IMR-90 (cell line): Measurements from ENCODE around the gene DAAM2. TPM values are rescaled to one million over a fixed set of nuclear protein-coding genes. Genes with fewer than 3 reads are reported as not detected.

ENCODE experiments used
- ATAC-seq: fragments of 200-7000 bp; cut with Tn5 transposase; 2 replicates; pipeline ENCODE4 v1.9.1; 2020; ENCODE audit warnings: low read depth, mild to moderate bottlenecking, moderate library complexity
- BruUV-seq: library from RNA; stranded (reverse); fragments of 400-500 nt; replicated peaks from 2 replicates; lab custom pipeline; 2021; lab: Mats Ljungman, UMichigan
- CTCF ChIA-PET: fragments of 300-600 bp; formaldehyde crosslinking; extraction: SDS; loops from one replicate; lab custom pipeline; 2021; ENCODE audit warnings: antibody characterized with exemption; lab: Yijun Ruan, JAX
- POLR2A ChIA-PET: fragments of 300-600 bp; sonication (Branson Sonifier 250); formaldehyde crosslinking; loops from one replicate; lab custom pipeline; 2022; ENCODE audit warnings: antibody characterized with exemption; ENCODE audit not compliant: unreplicated experiment; lab: Charles Lee
- DNase-seq: peaks from one replicate; pipeline ENCODE4 v3.0.0; 2013
- H2AFZ ChIP-seq: replicated peaks from 2 replicates; pipeline ENCODE3; 2013; ENCODE audit warnings: low read length, mild to moderate bottlenecking; ENCODE audit not compliant: poor library complexity
- H2AK5ac ChIP-seq: 2 replicates; pipeline ENCODE4 v1.6.1; 2013; ENCODE audit warnings: low read depth, low read length, inconsistent platforms
- H2AK9ac ChIP-seq: replicated peaks from 2 replicates; pipeline ENCODE3; 2013; ENCODE audit warnings: mild to moderate bottlenecking, low read depth, low read length, moderate library complexity; ENCODE audit not compliant: poor library complexity
- H2BK120ac ChIP-seq: 2 replicates; pipeline ENCODE4 v1.6.1; 2013; ENCODE audit warnings: low read depth, low read length, inconsistent platforms
- H2BK15ac ChIP-seq: 3 replicates; pipeline ENCODE4 v1.6.1; 2013; ENCODE audit warnings: low read depth, low read length, inconsistent platforms
- H2BK20ac ChIP-seq: 2 replicates; pipeline ENCODE4 v1.6.1; 2013; ENCODE audit warnings: low read depth, mild to moderate bottlenecking, inconsistent platforms, low read length, moderate library complexity
- H2BK5ac ChIP-seq: 2 replicates; pipeline ENCODE4 v1.6.1; 2013; ENCODE audit warnings: mild to moderate bottlenecking, low read depth, low read length, inconsistent platforms; ENCODE audit not compliant: poor library complexity, severe bottlenecking
- H3K14ac ChIP-seq: replicated peaks from 2 replicates; pipeline ENCODE4 v1.6.1; 2013; ENCODE audit warnings: low read depth, low read length, inconsistent platforms
- H3K18ac ChIP-seq: 2 replicates; pipeline ENCODE4 v1.6.1; 2013; ENCODE audit warnings: low read depth, low read length, control low read depth
- H3K23ac ChIP-seq: 2 replicates; pipeline ENCODE4 v1.6.1; 2013; ENCODE audit warnings: low read depth, low read length, inconsistent platforms
- H3K27ac ChIP-seq: 2 replicates; pipeline ENCODE4 v1.5.1; 2013; ENCODE audit warnings: mild to moderate bottlenecking, control low read depth, low read length; ENCODE audit not compliant: insufficient read depth
- H3K27me3 ChIP-seq: 2 replicates; pipeline ENCODE4 v1.6.1; 2013; ENCODE audit warnings: low read length; ENCODE audit not compliant: control insufficient read depth, insufficient read depth
- H3K36me3 ChIP-seq: 2 replicates; pipeline ENCODE4 v1.6.1; 2013; ENCODE audit warnings: low read length, mixed read lengths; ENCODE audit not compliant: control insufficient read depth, insufficient read depth
- H3K4ac ChIP-seq: 2 replicates; pipeline ENCODE4 v1.6.1; 2013; ENCODE audit warnings: low read depth, low read length, inconsistent platforms
- H3K4me1 ChIP-seq: 2 replicates; pipeline ENCODE4 v1.6.1; 2013; ENCODE audit warnings: low read length, mixed read lengths; ENCODE audit not compliant: control insufficient read depth, insufficient read depth
- H3K4me2 ChIP-seq: 2 replicates; pipeline ENCODE4 v1.6.1; 2013; ENCODE audit warnings: low read depth, mild to moderate bottlenecking, control low read depth, low read length, moderate library complexity
- H3K4me3 ChIP-seq: 2 replicates; pipeline ENCODE4 v1.5.1; 2013; ENCODE audit warnings: low read depth, mild to moderate bottlenecking, control low read depth, low read length, moderate library complexity; ENCODE audit not compliant: insufficient read depth
- H3K56ac ChIP-seq: 2 replicates; pipeline ENCODE4 v1.6.1; 2013; ENCODE audit warnings: low read length, inconsistent platforms; ENCODE audit not compliant: insufficient read depth; ENCODE audit errors: extremely low read depth
- H3K79me1 ChIP-seq, 2 experiments: 2 replicates each; pipeline ENCODE4 v1.6.1; 2013; ENCODE audit warnings: low read length in 2 of 2, inconsistent platforms in 1 of 2, low read depth in 1 of 2
- H3K9ac ChIP-seq: 2 replicates; pipeline ENCODE4 v1.6.1; 2013; ENCODE audit warnings: low read depth, low read length, control low read depth
- H3K9me1 ChIP-seq: 2 replicates; pipeline ENCODE4 v1.6.1; 2013; ENCODE audit warnings: low read length, inconsistent platforms; ENCODE audit not compliant: insufficient read depth
- H3K9me3 ChIP-seq: 2 replicates; pipeline ENCODE4 v1.6.1; 2013; ENCODE audit warnings: low read length; ENCODE audit not compliant: control insufficient read depth, insufficient read depth
- H4K20me1 ChIP-seq: 2 replicates; pipeline ENCODE4 v1.6.1; 2013; ENCODE audit warnings: low read length, inconsistent platforms; ENCODE audit not compliant: insufficient read depth
- H4K5ac ChIP-seq: 2 replicates; pipeline ENCODE4 v1.6.1; 2013; ENCODE audit warnings: mild to moderate bottlenecking, low read depth, low read length, control low read depth
- H4K8ac ChIP-seq, 2 experiments: 2 replicates each; pipeline ENCODE4 v1.6.1; 2013; ENCODE audit warnings: low read depth in 2 of 2, low read length in 2 of 2, control low read depth in 1 of 2, inconsistent platforms in 1 of 2
- H4K91ac ChIP-seq: 2 replicates; pipeline ENCODE4 v1.6.1; 2013; ENCODE audit warnings: low read depth, low read length, inconsistent platforms; ENCODE audit not compliant: insufficient read depth
- CTCF ChIP-seq: conservative IDR thresholded peaks from 2 replicates; pipeline ENCODE4 v1.5.1; 2012; ENCODE audit warnings: mild to moderate bottlenecking, low read depth, low read length, improper control_type of control experiment
- RAD21 ChIP-seq: IDR thresholded peaks from 2 replicates; pipeline ENCODE4 v1.6.1; 2012; ENCODE audit warnings: low read length, improper control_type of control experiment
- RCOR1 ChIP-seq: IDR thresholded peaks from 2 replicates; pipeline ENCODE4 v1.6.1; 2012; ENCODE audit warnings: mild to moderate bottlenecking, low read length, improper control_type of control experiment; ENCODE audit not compliant: insufficient replicate concordance
- USF2 ChIP-seq: fragments of 150-350 bp; IDR thresholded peaks from 2 replicates; pipeline ENCODE4 v1.6.1; 2017; ENCODE audit warnings: mild to moderate bottlenecking, antibody characterized with exemption, low read length, low read depth
- WGBS, 2 experiments: methylation state at CpG; one replicate each; pipeline versions ENCODE4 v1.1.5 to v1.1.7; 2013; ENCODE audit warnings: missing lambda C conversion rate in 2 of 2; ENCODE audit not compliant: insufficient read length in 1 of 2; ENCODE audit errors: extremely low coverage in 2 of 2; 5-methylcytosine and 5-hydroxymethylcytosine counted together
- dilution Hi-C: fragments of 300-500 bp; cut with HindIII; formaldehyde crosslinking; loops from one replicate; pipeline ENCODE4 v1.14.3; 2018; ENCODE audit warnings: low sequenced_read_pairs; ENCODE audit not compliant: unreplicated experiment
- in situ Hi-C: fragments of 300-500 bp; cut with MboI; formaldehyde crosslinking; loops from 3 replicates; pipeline ENCODE4 v1.14.3; 2019; ENCODE audit warnings: low sequenced_read_pairs, inconsistent platforms, mixed read lengths
- intact Hi-C: fragments of 100-400 bp; cut with micrococcal nuclease; formaldehyde crosslinking; loops from 2 replicates; pipeline ENCODE4 v1.10.0; 2022
- polyA plus RNA-seq, 3 experiments: library from polyadenylated mRNA; depleted of rRNA; stranded (reverse); fragments of >200 nt; gene quantifications; 2 replicates each; pipeline ENCODE4 v1.2.3, GENCODE V29; 2012; ENCODE audit warnings: low replicate concordance in 1 of 3
- total RNA-seq: library from RNA; depleted of rRNA; stranded (reverse); fragments of >200 nt; gene quantifications from 2 replicates; pipeline ENCODE4 v1.2.3, GENCODE V29; 2012

Gene DAAM2
- total and polyA plus RNA-seq, 2 of the 4 experiments (the other 2 are of a cell fraction) = 11.2 to 12.9 TPM

GRCh38 chr6:39880594-39880993 lies 88.4 kb downstream of the DAAM2 start:
- no CpG with 5 or more reads among the region's 4 CpGs for WGBS, 2 experiments
- CTCF ChIA-PET = interaction anchor here (2.8 kb wide), 1 partner anchor 15 kb away, joined by 11 read pairs; no protein-coding TSS in a partner anchor
- no peak overlapping the region for H3K27ac ChIP-seq
- in situ Hi-C loops (loop anchor here (10.0 kb wide), 1 partner anchor 516 kb away; no protein-coding TSS in a partner anchor), intact Hi-C loops (no loop called here), dilution Hi-C loops (no loop called here)
- H3K23ac ChIP-seq = no peak overlapping the region
- H3K4me1 ChIP-seq = peaks cover 39% of the 10 kb centered on the region
- TF ChIP-seq RCOR1 = no peak
- TF ChIP-seq USF2 = no peak
- TF ChIP-seq RAD21 = no peak
- no peak for TF ChIP-seq CTCF
- no peak overlapping the region for H4K5ac ChIP-seq
- peaks cover 0 to 16% of the 10 kb centered on the region in 2 experiments; a peak in 2 of 4 replicates for H3K79me1 ChIP-seq
- DNase-seq = no peak
- H3K9me3 ChIP-seq = no peaks in the 10 kb centered on the region
- peak overlapping the region; percentile 53; the same call in 1 of the 2 replicates for H2AK5ac ChIP-seq
- no peaks in the 10 kb centered on the region for H3K27me3 ChIP-seq
- H3K56ac ChIP-seq = no peak overlapping the region
- H3K14ac ChIP-seq = 0 out of 2 replicates have a peak overlapping the region, but pooled peaks have one; percentile 8
- no peak overlapping the region for H3K18ac ChIP-seq
- H3K9me1 ChIP-seq = peaks cover 30% of the 10 kb centered on the region
- H2BK15ac ChIP-seq = no peak overlapping the region; the same call in 2 of the 3 replicates
- peaks cover 16% of the 10 kb centered on the region for H3K36me3 ChIP-seq
- H4K20me1 ChIP-seq = no peaks in the 10 kb centered on the region
- peak overlapping the region; percentile 76; the same call in 1 of the 2 replicates for H4K91ac ChIP-seq
- no peak overlapping the region for H2AFZ ChIP-seq
- no TSS peak for BruUV-seq
- H2AK9ac ChIP-seq = no peak overlapping the region
- H3K9ac ChIP-seq = no peak overlapping the region
- peak overlapping the region; percentile 73; the same call in 1 of the 2 replicates for H2BK120ac ChIP-seq
- peak overlapping the region; percentile 53 for H3K4ac ChIP-seq
- H3K4me2 ChIP-seq = no peak overlapping the region
- POLR2A ChIA-PET = no interaction called here
- H2BK5ac ChIP-seq = no peak overlapping the region
- H3K4me3 ChIP-seq = no peak overlapping the region
- H4K8ac ChIP-seq = 0 out of 4 replicates have a peak overlapping the region, but pooled peaks of 1 of the 2 experiments have one; percentile 27
- H2BK20ac ChIP-seq = peak overlapping the region; percentile 77
- ATAC-seq = no peak
